Measurements from ENCODE around the gene IER5.

DNA sequence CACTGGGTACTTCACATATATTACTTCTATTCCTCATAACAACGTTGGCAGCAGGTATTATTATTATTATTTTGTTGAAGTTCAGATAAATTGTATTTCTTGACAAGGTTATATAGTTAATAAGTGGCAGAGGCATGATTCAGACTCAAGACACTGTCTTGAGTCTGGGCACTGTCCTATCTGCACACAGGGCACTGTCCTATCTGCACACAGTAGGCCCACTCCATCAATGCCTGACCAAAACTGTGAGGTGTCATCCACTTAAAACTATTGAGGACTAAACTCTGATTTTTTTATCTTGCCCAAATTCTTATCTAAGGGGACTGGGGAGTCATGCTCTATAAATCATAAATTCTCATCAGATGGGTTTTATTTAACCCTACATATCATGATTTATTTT is 23.8 kb upstream of the IER5 start:
- TF ChIP-seq NFATC4 (CRISPR knock-in tag; IDR thresholded peaks at IDR 0.05): no peak
- no peak for TF ChIP-seq MLX (CRISPR knock-in tag; IDR thresholded peaks at IDR 0.05)
- TF ChIP-seq, protein P1, sequence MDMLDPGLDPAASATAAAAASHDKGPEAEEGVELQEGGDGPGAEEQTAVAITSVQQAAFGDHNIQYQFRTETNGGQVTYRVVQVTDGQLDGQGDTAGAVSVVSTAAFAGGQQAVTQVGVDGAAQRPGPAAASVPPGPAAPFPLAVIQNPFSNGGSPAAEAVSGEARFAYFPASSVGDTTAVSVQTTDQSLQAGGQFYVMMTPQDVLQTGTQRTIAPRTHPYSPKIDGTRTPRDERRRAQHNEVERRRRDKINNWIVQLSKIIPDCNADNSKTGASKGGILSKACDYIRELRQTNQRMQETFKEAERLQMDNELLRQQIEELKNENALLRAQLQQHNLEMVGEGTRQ (CRISPR knock-in tag; IDR thresholded peaks at IDR 0.05): no peak
- no peak for TF ChIP-seq MXD4 (CRISPR knock-in tag; IDR thresholded peaks at IDR 0.05; ENCODE audit: borderline replicate concordance)
- TF ChIP-seq RORB (CRISPR knock-in tag; IDR thresholded peaks at IDR 0.05): no peak
- TF ChIP-seq JUN (CRISPR knock-in tag; IDR thresholded peaks at IDR 0.05): no peak
- TF ChIP-seq, protein P2, sequence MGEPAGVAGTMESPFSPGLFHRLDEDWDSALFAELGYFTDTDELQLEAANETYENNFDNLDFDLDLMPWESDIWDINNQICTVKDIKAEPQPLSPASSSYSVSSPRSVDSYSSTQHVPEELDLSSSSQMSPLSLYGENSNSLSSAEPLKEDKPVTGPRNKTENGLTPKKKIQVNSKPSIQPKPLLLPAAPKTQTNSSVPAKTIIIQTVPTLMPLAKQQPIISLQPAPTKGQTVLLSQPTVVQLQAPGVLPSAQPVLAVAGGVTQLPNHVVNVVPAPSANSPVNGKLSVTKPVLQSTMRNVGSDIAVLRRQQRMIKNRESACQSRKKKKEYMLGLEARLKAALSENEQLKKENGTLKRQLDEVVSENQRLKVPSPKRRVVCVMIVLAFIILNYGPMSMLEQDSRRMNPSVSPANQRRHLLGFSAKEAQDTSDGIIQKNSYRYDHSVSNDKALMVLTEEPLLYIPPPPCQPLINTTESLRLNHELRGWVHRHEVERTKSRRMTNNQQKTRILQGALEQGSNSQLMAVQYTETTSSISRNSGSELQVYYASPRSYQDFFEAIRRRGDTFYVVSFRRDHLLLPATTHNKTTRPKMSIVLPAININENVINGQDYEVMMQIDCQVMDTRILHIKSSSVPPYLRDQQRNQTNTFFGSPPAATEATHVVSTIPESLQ (CRISPR knock-in tag; IDR thresholded peaks at IDR 0.05): no peak
- no peak for TF ChIP-seq PRRX2 (CRISPR knock-in tag; IDR thresholded peaks at IDR 0.05)
- TF ChIP-seq, protein P3, sequence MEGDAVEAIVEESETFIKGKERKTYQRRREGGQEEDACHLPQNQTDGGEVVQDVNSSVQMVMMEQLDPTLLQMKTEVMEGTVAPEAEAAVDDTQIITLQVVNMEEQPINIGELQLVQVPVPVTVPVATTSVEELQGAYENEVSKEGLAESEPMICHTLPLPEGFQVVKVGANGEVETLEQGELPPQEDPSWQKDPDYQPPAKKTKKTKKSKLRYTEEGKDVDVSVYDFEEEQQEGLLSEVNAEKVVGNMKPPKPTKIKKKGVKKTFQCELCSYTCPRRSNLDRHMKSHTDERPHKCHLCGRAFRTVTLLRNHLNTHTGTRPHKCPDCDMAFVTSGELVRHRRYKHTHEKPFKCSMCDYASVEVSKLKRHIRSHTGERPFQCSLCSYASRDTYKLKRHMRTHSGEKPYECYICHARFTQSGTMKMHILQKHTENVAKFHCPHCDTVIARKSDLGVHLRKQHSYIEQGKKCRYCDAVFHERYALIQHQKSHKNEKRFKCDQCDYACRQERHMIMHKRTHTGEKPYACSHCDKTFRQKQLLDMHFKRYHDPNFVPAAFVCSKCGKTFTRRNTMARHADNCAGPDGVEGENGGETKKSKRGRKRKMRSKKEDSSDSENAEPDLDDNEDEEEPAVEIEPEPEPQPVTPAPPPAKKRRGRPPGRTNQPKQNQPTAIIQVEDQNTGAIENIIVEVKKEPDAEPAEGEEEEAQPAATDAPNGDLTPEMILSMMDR (IDR thresholded peaks at IDR 0.05): no peak
- TF ChIP-seq, protein P4, sequence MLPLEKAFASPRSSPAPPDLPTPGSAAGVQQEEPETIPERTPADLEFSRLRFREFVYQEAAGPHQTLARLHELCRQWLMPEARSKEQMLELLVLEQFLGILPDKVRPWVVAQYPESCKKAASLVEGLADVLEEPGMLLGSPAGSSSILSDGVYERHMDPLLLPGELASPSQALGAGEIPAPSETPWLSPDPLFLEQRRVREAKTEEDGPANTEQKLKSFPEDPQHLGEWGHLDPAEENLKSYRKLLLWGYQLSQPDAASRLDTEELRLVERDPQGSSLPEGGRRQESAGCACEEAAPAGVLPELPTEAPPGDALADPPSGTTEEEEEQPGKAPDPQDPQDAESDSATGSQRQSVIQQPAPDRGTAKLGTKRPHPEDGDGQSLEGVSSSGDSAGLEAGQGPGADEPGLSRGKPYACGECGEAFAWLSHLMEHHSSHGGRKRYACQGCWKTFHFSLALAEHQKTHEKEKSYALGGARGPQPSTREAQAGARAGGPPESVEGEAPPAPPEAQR (CRISPR knock-in tag; IDR thresholded peaks at IDR 0.05): no peak
- TF ChIP-seq ZNF512 (CRISPR knock-in tag; IDR thresholded peaks at IDR 0.05; ENCODE audit: borderline replicate concordance): no peak
- TF ChIP-seq ZNF396 (CRISPR knock-in tag; IDR thresholded peaks at IDR 0.05; ENCODE audit: borderline replicate concordance): no peak
- TF ChIP-seq ZNF281 (CRISPR knock-in tag; IDR thresholded peaks at IDR 0.05): no peak
